NCI-H1417 treated with DMSO at 0.1 percent for 48 hours (cell line): ENCODE results near the gene PRR23E.

Experiments
- DNase-seq: peaks from one replicate; lab custom pipeline; 2025; lab: John Stamatoyannopoulos, UW

The PRR23E gene

DNA sequence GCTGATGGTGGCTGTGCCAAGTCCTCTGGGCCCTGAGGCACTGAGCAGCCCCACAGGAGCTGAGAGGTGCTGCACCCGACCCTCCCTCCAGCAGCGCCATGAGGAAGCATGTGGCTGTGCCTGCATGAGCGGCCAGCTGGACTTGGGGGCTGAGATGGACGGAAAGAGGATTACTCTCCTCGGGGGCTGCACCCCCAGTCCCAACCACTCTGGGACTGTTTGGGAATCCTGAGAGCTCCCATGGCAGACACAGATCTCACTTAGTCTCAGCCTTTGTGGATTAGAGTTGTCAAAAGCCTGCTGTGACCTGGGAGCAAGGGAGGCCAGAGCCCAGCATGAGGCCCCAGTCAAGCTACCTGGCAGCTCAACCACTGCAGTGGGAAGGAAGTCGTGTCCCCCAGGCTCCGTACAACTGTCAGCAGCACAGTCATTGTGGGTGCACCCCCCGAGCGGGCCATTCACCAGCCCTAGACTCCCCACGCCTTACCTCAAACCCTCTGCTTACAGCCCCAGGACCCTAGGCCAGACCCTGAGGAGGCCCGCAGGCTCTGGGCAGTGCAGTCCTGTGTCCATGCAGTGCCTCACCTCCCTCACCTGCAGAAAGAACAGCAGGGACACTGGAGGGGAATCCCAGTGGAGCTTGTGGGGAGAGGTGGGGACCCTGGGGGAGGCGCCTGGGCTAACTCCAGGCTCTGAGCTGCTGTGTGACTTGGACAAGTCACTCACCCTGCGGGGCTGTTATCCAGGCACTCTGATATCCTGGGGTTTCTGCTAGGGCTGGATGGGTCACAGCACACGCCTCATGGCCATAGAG, 17.1 kb downstream of the PRR23E start:
- peak; percentile 6 for DNase-seq

DNA sequence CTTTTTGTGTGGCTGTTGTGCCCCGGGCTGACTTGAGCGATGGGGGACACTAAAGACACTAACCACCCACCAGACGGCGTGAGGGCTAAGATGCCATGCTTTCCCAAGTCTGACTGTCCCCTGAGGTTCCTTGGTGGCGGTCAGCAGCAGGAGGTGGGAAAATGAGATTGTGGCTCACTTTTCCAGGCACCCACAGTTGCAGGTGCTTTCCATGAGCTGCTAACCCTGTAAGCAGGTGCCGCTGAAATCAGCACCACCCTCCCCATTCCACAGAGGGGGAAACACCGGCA, 17.7 kb downstream of the PRR23E start:
- DNase-seq, result no peak

- no peak for DNase-seq
Measured at GRCh38 chr3:127211118-127212060, 18.5 kb downstream of the PRR23E start.

DNA sequence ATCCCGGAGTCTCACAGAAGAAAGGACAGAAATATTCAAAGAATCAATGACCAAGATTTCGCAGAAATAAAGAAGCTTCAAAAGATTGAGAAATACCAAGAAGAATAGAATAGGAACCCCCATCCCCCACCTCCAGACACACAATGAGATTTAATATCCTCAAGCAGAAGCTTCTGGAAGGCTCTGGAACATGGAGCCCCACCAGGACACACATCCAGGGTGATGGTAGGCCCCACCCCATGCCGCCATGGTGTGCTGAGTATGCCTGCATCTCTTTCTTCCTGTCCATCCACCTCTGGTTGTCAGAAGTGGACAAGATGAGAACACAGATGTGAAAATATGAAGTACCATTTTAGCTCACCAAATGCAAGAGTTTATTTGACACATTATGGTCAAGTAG, 19.3 kb downstream of the PRR23E start:
- no peak for DNase-seq

DNA sequence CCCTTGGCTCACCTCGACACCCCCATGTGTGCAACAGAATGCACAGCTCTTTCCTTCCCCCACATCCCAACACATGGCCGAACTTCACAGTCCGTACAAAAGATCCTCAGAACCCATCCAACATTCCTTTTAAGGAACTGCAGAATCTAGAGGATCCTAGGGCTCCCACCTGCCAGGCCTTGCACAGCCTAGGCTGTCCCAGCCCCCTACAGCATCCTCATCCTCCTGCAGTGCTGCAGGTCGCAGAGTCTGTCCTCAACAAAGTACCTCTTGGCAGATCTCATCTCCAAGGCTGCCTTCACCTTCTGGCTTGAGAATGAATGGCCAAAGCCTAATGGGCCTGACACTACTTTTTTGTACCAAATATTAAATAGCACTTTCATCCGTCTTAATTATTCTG, 19.8 kb downstream of the PRR23E start:
- DNase-seq, result no peak

- no peak for DNase-seq
Measured at GRCh38 chr3:127213381-127213918, 20.5 kb downstream of the PRR23E start.

DNA sequence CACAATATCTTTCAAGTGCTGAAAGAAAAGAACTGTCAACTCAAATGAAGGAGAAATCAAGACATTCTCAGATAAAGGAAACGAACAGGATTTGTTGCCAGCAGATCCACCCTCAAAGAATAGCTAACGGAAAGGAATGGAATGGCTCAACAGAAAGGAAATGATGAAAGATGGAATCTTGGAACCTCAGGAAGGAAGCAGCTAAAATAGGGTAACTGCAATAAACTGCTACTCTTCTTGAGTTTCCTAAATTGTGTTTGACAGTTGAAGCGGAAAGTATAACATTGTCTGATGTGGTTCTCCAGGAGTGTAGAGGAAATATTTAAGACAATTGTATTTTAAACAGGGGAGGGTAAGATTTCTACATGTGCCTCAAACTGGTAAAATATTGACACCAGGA, 22.0 kb downstream of the PRR23E start:
- DNase-seq, result no peak

GRCh38 chr3:127215714-127216414, 22.9 kb downstream of the PRR23E start:
- DNase-seq, result no peak

DNA sequence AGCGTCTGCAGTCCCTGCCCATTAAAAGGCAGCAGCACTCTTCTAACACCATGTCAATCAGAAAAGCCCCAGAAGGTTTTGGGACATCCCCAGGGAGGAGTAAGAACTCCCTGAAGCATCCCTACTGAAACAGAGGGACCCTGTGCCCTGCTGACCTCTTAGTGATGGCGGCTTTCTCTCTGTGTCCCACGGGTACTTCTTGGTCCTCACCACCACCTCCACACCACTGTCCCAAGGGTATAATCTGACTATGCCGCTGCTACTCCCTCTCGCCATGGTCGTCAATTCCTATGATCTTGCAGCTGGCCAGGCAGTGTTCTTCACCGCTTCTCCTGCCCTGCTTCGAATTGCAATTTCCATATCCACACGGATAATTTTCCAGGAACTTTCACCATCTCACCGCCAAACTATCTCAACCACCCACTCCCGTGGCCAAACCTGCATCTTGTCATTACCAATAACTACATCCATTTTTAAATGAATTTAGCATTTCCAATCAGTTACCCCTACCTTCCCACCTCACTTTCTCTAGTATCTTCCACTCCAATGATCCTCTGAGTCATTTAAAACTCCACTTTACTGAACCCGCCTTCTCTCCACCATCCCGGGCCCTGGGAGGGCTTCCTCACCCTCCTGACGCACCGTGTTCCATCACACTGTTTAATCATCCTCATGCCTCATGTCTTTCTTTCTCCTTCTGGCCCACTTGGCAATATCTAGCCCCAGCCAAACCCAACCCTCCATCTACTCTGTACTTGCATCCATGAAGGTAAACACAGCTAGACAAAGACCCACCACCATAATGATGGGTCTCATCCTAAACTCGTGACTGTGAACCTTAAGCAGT, 23.7 kb downstream of the PRR23E start:
- DNase-seq, result no peak

- DNase-seq, result no peak
Measured at GRCh38 chr3:127217596-127218453, 24.9 kb downstream of the PRR23E start.

DNA sequence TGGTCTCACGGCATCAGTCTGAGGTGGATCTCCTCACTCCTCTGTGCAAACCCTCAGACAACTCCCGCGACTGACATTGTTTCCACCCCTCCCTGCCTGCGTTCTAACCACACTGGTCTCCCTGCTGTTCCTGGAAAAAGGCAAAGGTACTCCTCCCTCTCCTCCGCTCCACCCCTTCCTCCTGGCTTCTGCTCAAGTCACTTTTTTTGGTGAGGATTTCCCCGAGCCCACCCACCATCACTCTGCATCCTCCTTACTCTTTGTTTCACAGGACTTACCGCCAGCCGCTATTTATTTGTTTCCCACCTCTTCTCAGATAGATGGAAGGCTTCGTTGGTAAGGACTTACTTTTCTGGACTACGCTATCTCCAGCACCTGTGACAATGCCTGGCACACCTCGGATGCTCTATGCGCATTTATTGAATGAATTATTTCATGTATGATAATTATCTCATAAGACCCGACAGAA, 25.6 kb downstream of the PRR23E start:
- no peak for DNase-seq

- no peak for DNase-seq
Measured at GRCh38 chr3:127220497-127220896, 27.6 kb downstream of the PRR23E start.

- no peak for DNase-seq
Measured at GRCh38 chr3:127221037-127221436, 28.1 kb downstream of the PRR23E start.

DNA sequence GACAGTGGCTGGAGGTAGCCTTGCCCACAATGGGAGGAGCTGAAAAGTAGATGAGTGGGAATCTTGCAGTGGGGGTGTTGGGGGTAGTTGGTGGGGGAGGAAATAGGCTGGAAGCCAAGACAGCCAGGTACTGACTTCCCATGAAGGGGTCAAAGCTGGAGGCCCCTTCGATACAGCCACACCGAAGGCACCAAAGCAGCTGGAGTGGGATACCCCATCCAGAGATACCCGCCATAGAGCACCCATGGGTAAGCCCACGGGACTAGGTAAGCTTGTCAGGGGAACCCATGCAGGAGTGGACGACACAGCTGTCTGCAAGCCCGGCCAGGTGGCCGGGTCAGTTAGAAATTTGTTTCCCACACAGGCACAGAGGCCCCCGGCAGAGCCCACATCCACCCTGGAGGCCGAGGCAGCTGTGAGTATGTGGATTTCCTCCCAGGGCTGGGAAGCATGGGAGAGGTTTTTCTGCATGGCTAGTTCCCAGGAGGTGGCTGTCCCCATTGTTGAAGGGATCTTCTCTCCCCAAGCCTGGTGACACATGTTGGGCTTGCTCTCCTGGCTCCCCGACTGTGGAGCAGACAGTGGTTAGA, 28.6 kb downstream of the PRR23E start:
- DNase-seq, result no peak

- no peak for DNase-seq
Measured at GRCh38 chr3:127222163-127222562, 29.2 kb downstream of the PRR23E start.

GRCh38 chr3:127222664-127223063, 29.7 kb downstream of the PRR23E start:
- no peak for DNase-seq

- no peak for DNase-seq
Measured at GRCh38 chr3:127224118-127224517, 31.2 kb downstream of the PRR23E start.

- no peak for DNase-seq
Measured at GRCh38 chr3:127226457-127226856, 33.5 kb downstream of the PRR23E start.

- DNase-seq, result no peak
Measured at GRCh38 chr3:127226946-127227842, 34.3 kb downstream of the PRR23E start.
